ENCODE measurements around the gene DCAKD.
A peak's percentile ranks its signal among the peaks of the same experiment; 100 is the strongest.
"Not testable (repeated sequence)": the region's sequence is repeated elsewhere in the genome, so short reads cannot be mapped to it uniquely, and the experiment has no call there.

The DCAKD gene

DNA sequence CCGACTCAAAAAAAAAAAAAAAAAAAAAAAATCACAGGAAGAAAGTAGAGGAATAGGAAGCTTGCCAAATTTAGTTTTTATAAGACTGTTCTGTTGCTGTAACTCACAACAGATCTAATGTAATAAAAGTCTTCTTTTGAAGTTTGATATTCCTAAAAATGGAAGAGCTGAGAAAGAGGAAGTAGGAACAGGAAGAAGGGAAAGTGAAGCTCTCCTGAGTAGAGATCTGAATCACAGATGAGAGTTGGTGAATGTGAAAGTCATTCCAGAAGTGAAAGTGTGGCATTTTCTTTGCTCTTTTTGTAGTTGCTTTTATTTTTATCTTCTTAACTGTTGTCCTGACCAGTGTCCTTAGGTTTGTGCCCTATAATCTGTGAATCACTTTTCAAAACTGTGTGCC is 11.8 kb upstream of the DCAKD start:
- no peak for DNase-seq

DNA sequence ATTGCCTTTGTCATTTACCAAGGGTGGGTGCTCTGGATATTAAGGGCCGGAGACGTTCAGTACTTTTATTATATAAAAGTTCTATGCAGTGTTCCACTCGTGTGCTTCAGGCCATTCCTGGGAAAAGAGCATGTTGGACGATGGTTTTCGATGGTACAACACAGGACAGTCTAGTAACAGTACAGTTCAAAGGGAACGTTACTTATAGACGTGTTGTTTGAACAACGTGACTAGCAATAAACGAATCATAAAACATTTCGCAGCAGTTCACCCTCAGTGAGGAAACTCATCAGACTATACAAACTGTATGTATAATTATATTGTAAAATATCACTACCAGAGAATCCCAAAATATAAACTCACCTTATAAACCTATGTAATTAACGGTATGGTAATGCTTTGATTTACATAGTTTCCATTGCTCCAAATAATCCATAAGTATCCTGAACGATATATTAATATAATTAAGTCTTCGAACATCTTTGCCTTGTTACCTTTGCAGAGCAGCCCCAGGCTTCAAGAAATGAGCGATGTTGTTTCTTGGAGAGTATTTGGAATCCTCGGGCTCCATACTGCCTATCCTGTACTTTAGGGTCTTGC is 10.3 kb upstream of the DCAKD start:
- no peak for DNase-seq

GRCh38 chr17:45060797-45061605 is 9.6 kb upstream of the DCAKD start, which contains the start of gene NMT1:
TSS of gene NMT1 (plus strand) at chr17:45061317. CDS start at chr17:45061330, 13 bp downstream.
- peak; percentile 100 for DNase-seq

DNA sequence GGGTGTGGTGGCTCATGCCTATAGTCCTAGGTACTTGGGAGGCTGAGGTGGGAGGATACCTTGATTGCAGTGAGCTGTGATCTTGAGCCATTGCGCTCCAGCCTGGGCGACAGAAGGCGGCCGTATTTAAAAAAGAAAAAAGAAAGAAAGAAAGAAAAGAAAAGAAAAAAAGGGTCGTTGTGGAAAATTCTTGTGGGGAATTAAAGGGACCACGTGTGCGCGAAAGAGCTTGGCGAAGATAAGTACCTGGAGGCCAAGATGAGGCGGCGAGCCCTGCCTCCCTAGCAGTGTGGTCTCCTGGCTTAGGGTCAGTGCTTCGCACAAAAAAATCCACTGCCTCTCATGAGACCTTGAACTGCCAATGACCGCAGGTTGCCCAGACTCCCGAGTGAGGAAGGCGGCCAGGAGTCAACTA is 9.0 kb upstream of the DCAKD start:
- no peak for DNase-seq

DNA sequence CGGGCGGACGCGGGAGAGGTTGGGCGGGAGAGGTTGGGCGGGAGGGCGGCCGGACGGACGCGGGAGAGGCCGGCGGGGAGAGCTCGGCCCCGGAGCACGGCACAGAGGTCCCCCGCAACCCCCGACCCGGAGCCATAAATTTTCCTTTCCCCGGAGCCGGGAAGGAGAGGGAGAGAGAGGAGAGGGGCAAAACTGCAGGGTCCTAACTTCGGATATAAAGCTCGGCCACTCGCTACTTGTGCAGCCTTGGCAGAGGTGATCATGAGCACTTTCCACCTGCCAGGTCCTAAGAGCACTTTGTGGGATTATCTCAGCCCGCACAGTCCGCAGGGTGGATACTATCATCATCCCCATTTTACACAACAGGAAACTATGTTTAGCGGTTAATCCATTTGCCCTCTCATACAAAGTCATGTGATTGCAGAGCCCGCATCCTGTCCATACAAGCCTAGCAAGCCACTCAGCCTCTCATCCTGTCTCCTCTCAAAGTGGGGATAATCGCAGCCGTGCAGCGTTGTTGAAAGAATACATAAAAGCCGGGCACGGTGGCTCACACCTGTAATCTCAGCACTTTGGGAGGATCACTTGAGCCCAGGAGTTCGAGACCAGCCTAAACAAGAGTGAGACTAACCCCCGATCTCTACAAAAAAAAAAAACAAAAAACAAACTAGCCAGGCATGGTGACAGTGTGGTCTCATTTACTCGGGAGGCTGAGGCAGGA is 780 bp upstream of the DCAKD start:
- DNase-seq, result peak; percentile 34

DNA sequence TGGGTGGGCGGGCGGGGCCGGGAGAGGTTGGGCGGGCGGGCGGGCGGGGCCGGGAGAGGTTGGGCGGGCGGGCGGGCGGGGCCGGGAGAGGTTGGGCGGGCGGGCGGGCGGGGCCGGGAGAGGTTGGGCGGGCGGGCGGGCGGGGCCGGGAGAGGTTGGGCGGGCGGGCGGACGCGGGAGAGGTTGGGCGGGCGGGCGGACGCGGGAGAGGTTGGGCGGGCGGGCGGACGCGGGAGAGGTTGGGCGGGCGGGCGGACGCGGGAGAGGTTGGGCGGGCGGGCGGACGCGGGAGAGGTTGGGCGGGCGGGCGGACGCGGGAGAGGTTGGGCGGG is 254 bp upstream of the DCAKD start:
- not testable (repeated sequence) for DNase-seq

DNA sequence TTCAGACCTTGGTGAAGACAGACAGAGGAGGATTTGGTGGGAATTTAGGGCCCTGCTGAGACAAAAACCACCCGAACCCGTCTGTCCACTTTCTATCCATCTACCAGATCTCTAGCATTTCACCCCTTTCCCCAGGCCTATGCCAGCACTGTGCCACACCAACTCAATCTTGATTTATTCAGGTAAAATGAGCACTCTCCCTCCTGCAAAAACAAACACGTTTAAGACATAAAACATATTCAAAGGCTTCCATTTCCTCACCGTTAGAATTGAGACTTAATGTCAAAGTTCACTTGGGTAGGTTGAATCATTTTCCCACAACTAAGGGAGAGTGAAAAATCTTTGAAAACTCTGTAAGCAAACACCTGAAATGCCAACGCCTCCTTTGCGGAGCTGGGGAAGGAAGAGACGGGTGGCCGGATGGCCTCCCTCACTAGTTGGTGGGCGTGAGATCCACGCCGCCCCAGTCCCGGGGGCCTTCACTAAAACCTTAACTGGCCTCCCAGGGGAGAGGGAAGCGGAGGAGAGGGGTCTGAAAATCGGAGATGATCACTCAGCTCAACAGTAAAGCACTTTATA is 862 bp downstream of the DCAKD start:
- peak; percentile 30 for DNase-seq

- DNase-seq, result no peak
Measured at GRCh38 chr17:45048795-45049563, 2.5 kb downstream of the DCAKD start.

DNA sequence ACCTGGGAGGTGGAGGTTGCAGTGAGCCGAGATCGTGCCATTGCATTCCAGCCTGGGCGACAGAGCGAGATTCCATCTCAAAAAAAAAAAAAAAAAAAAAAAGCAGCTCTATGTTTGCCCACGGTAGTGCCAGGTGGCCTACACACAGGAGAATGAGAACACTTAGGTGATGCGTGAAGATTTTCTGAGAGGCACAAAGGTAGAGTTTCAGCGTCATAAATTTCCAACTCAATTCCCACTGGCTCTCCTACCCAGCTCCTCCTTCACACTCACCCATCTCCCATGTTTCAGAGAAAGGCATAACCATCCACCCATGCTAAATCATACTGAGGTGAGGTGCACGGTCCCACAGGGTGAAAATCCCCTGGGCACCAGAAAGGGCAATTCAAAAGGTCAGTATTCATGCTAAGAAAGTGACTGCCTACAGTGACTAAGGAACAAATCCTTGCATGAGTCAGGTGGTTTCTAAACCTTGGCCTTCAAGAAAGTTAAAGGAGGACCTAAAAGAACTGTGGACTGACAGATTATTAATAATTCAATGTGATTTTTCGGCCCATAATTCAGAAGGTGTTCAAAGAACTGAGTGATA is 4.8 kb downstream of the DCAKD start:
- no peak for DNase-seq

DNA sequence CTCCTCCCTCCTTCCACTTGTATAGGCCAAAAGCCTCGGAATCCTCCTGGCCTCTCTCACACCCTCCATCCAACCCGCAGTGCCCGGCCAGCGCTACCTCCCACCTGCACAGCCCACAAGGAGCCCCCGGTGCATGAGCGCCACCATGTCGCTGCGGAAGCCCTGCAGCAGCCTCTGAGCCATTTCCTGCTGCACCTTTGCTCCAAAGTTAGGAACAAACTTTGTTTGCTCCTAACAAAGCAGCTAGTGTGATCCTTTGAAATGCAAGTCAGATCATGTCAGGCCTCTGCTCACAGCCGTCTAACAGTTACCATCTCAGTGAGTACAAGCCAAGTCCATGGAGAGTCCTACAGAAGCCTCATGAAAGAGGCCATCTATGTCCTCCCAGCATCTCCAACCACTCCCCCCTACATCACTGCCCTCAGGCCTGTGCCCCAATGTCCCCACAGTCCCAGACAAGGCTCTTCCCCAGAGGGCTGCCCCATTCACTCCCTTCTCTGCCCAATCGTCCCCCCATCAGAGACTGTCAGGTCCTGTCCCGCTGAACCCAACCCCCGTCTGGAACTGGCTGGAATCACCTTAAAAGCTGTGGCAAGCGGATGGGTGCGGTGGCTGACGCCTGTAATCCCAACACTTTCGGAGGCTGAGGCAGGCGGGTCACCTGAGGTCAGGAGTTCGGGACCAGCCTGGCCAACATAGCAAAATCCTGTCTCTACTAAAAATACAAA is 7.5 kb downstream of the DCAKD start:
- no peak for DNase-seq

GRCh38 chr17:45042346-45043120 is 8.9 kb downstream of the DCAKD start:
- no peak for DNase-seq

GRCh38 chr17:45040459-45040858 is 11.0 kb downstream of the DCAKD start:
- no peak for DNase-seq

DNA sequence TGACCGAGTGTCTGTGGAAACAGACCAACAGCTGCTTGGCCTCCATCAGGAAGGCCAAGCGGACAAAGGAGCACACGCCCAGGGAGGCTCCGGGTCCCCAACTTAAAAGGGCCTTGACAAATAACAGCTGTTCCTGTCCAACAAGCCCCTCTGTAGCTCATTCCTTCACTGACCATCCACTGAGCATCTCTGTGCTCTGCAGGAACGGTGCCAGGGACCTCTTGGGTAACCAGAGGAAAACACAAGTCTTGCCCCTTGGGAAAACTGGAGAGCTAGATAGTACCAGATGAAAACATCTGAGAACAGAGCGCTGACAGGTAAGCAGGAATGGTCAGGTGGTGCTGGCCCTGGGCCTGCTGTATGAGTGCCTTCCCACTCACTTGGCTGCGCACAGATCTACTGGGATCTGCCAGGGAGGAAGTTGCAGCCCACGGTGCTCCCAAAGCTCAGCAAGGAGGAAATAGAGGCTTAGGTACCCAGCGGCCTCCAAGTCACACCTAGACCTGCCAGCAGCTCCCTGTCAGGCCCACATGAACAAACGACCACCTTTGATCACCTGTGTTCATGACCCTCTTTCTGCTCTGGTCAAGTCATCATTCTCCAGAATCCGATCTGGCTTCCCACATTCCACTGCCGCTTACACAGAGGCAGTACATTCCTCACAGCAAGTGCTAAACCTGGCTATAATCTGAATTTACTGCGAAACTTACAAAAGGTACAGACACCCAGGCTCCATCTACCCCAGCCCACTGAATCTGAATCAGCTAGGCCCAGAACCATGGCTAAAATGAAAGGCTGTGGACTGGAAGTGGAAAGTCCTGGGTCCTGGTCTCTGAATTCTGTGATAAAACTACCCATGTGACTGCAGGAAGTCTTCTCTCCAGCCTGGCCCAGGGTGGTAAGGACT is 12.5 kb downstream of the DCAKD start:
- no peak for DNase-seq

DNA sequence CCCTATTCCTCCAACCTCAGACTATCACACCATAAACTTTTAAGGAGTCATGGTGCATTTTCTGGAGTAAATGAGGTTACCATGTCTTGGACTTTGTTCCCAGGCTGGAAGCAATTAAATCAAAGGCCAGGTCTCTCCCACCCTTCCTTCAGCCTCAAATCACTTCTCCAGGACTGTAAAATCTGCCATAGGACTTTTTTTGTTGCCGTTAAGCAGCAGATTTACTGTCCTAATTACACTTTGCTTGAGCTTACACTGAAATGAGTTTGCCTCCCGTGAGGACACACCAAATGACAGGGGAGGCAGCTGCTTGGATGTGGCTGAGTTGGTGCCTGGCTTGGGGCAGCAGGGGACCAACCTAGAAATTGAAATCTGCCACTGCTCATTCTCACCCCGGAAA is 14.7 kb downstream of the DCAKD start:
- no peak for DNase-seq

- DNase-seq, result no peak
Measured at GRCh38 chr17:45035848-45036247, 15.6 kb downstream of the DCAKD start.

DNA sequence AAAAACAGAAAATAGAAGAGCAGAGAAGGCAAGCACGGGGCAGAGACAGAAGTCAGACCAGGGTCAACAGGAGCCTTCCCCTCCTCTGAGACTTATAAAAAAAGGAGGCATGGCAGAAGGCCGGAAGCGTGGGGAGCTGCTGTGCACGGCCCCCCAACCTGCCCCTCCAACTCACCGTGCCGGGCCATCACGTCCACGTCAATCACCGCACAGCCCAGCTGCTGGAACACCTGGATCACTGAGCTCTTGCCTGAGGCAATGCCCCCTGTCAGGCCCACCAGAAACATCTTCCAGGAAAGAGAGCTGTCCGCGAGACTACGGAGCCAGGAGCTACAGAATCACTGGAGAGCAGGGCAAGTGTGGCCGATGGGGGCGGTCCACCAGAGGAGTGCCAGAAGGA is 16.8 kb downstream of the DCAKD start:
- DNase-seq, result no peak

DNA sequence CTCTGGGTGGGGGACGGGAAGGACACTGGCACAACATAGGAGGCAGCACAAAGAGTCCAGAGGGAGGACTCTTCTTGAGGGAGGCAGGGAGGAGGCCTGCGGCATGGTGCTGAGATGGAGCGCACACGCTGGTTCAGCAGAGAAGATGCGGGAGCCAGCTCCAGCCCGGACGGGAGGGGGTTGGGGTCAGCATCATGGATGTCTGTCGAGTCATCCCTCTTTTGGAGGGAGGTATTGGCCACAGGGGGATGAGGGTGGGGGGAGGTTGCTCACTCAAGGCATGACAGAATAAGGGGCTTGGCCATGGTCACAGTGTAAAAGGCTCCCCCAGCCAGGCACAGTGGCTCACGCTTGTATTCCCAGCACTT is 19.3 kb downstream of the DCAKD start:
- DNase-seq, result no peak

DNA sequence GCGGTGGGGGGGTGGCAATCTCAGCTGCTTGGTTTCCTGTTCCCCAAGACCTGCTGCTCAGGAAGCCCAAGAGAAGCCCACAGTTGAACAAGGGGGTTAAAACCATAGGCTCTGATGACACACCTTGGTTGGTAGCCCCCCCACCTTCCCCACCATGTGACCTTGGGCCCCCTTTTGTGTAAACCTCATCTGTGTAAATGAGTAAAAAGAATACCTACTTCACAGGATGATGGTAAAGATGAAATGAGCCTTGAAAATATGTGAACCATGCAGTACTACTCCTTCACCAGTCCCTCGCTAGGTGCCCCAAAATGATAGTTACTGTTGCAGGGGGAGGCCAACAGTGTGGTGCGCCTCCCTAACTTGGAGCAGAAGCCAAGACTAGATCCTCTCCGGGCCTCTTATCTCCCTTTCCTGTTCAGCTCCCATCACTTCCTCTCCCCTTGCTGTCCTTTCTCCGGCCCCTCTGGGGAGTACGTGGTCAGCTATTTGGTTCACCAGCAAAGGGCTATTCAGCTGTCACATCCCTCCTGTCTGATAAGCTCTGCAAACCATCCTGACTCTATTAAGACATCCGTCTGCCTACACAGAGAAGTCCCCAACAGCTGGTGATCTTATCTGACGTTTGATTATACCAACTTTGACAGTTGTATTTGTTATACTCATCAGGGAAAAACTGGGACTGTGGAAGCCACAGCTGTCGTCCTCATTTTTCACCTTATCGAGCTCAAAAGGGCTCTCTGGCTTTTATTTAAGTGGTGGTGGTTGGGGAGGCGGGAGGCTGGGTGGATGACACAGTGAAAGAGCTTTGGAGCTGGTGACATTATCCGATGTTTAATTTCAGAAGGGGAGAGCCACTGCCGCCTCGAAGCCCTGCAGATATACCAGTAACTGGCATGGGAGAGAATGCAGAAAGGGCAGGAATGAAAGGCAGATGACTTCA is 19.9 kb downstream of the DCAKD start:
- no peak for DNase-seq

All from fibroblast of skin of scalp (primary cell).